ENCODE measurements around the gene GLIS2.
"Not testable (repeated sequence)": the region's sequence is repeated elsewhere in the genome, so short reads cannot be mapped to it uniquely, and the experiment has no call there.

GLIS2 gene

GRCh38 chr16:4321286-4322120 lies 5.6 kb downstream of the GLIS2 start:
- DNase-seq, result no peak

GRCh38 chr16:4322121-4323052 lies 6.5 kb downstream of the GLIS2 start:
- DNase-seq, result no peak

- no peak for DNase-seq
These were observed 7.4 kb downstream of the GLIS2 start for GRCh38 chr16:4323071-4323844.

- no peak for DNase-seq
These were observed 8.1 kb downstream of the GLIS2 start for GRCh38 chr16:4323845-4324488.

GRCh38 chr16:4324492-4325252 lies 8.8 kb downstream of the GLIS2 start:
- DNase-seq, result no peak

GRCh38 chr16:4325253-4325758 lies 9.4 kb downstream of the GLIS2 start:
- no peak for DNase-seq

GRCh38 chr16:4327386-4328045 lies 11.6 kb downstream of the GLIS2 start:
- DNase-seq, result no peak

GRCh38 chr16:4328046-4328781 lies 12.3 kb downstream of the GLIS2 start:
- DNase-seq, result peak; percentile 26

GRCh38 chr16:4328782-4329775 lies 13.2 kb downstream of the GLIS2 start:
- no peak for DNase-seq

- peak; percentile 75 for DNase-seq
These were observed 14.5 kb downstream of the GLIS2 start for GRCh38 chr16:4330277-4330874.

GRCh38 chr16:4332083-4332482 lies 16.2 kb downstream of the GLIS2 start:
- DNase-seq, result no peak

GRCh38 chr16:4332623-4333307 lies 16.9 kb downstream of the GLIS2 start:
- no peak for DNase-seq

GRCh38 chr16:4333308-4333638 lies 17.4 kb downstream of the GLIS2 start:
- DNase-seq, result no peak

GRCh38 chr16:4333714-4334113 lies 17.8 kb downstream of the GLIS2 start:
- not testable (repeated sequence) for DNase-seq

GRCh38 chr16:4334724-4335495 lies 19.0 kb downstream of the GLIS2 start:
- DNase-seq, result no peak

GRCh38 chr16:4336701-4337539 lies 21.1 kb downstream of the GLIS2 start:
- DNase-seq, result no peak
